IMR-90 (cell line): ENCODE data around the gene RAB37. TPM values are rescaled to one million over a fixed set of nuclear protein-coding genes. Genes with fewer than 3 reads are reported as not detected.

Experiments
- ATAC-seq: fragments of 200-7000 bp; cut with Tn5 transposase; 2 replicates; pipeline ENCODE4 v1.9.1; 2020; ENCODE audit warnings: low read depth, mild to moderate bottlenecking, moderate library complexity
- BruUV-seq: library from RNA; stranded (reverse); fragments of 400-500 nt; replicated peaks from 2 replicates; lab custom pipeline; 2021; lab: Mats Ljungman, UMichigan
- CTCF ChIA-PET: fragments of 300-600 bp; formaldehyde crosslinking; extraction: SDS; loops from one replicate; lab custom pipeline; 2021; ENCODE audit warnings: antibody characterized with exemption; lab: Yijun Ruan, JAX
- POLR2A ChIA-PET: fragments of 300-600 bp; sonication (Branson Sonifier 250); formaldehyde crosslinking; loops from one replicate; lab custom pipeline; 2022; ENCODE audit warnings: antibody characterized with exemption; ENCODE audit not compliant: unreplicated experiment; lab: Charles Lee
- DNase-seq: peaks from one replicate; pipeline ENCODE4 v3.0.0; 2013
- H2AFZ ChIP-seq: replicated peaks from 2 replicates; pipeline ENCODE3; 2013; ENCODE audit warnings: low read length, mild to moderate bottlenecking; ENCODE audit not compliant: poor library complexity
- H2AK5ac ChIP-seq: 2 replicates; pipeline ENCODE4 v1.6.1; 2013; ENCODE audit warnings: low read depth, low read length, inconsistent platforms
- H2AK9ac ChIP-seq: replicated peaks from 2 replicates; pipeline ENCODE3; 2013; ENCODE audit warnings: mild to moderate bottlenecking, low read depth, low read length, moderate library complexity; ENCODE audit not compliant: poor library complexity
- H2BK120ac ChIP-seq: 2 replicates; pipeline ENCODE4 v1.6.1; 2013; ENCODE audit warnings: low read depth, low read length, inconsistent platforms
- H2BK15ac ChIP-seq: 3 replicates; pipeline ENCODE4 v1.6.1; 2013; ENCODE audit warnings: low read depth, low read length, inconsistent platforms
- H2BK20ac ChIP-seq: 2 replicates; pipeline ENCODE4 v1.6.1; 2013; ENCODE audit warnings: low read depth, mild to moderate bottlenecking, inconsistent platforms, low read length, moderate library complexity
- H2BK5ac ChIP-seq: 2 replicates; pipeline ENCODE4 v1.6.1; 2013; ENCODE audit warnings: mild to moderate bottlenecking, low read depth, low read length, inconsistent platforms; ENCODE audit not compliant: poor library complexity, severe bottlenecking
- H3K14ac ChIP-seq: replicated peaks from 2 replicates; pipeline ENCODE4 v1.6.1; 2013; ENCODE audit warnings: low read depth, low read length, inconsistent platforms
- H3K18ac ChIP-seq: 2 replicates; pipeline ENCODE4 v1.6.1; 2013; ENCODE audit warnings: low read depth, low read length, control low read depth
- H3K23ac ChIP-seq: 2 replicates; pipeline ENCODE4 v1.6.1; 2013; ENCODE audit warnings: low read depth, low read length, inconsistent platforms
- H3K27ac ChIP-seq: 2 replicates; pipeline ENCODE4 v1.5.1; 2013; ENCODE audit warnings: mild to moderate bottlenecking, control low read depth, low read length; ENCODE audit not compliant: insufficient read depth
- H3K27me3 ChIP-seq: 2 replicates; pipeline ENCODE4 v1.6.1; 2013; ENCODE audit warnings: low read length; ENCODE audit not compliant: control insufficient read depth, insufficient read depth
- H3K36me3 ChIP-seq: 2 replicates; pipeline ENCODE4 v1.6.1; 2013; ENCODE audit warnings: low read length, mixed read lengths; ENCODE audit not compliant: control insufficient read depth, insufficient read depth
- H3K4ac ChIP-seq: 2 replicates; pipeline ENCODE4 v1.6.1; 2013; ENCODE audit warnings: low read depth, low read length, inconsistent platforms
- H3K4me1 ChIP-seq: 2 replicates; pipeline ENCODE4 v1.6.1; 2013; ENCODE audit warnings: low read length, mixed read lengths; ENCODE audit not compliant: control insufficient read depth, insufficient read depth
- H3K4me2 ChIP-seq: 2 replicates; pipeline ENCODE4 v1.6.1; 2013; ENCODE audit warnings: low read depth, mild to moderate bottlenecking, control low read depth, low read length, moderate library complexity
- H3K4me3 ChIP-seq: 2 replicates; pipeline ENCODE4 v1.5.1; 2013; ENCODE audit warnings: low read depth, mild to moderate bottlenecking, control low read depth, low read length, moderate library complexity; ENCODE audit not compliant: insufficient read depth
- H3K56ac ChIP-seq: 2 replicates; pipeline ENCODE4 v1.6.1; 2013; ENCODE audit warnings: low read length, inconsistent platforms; ENCODE audit not compliant: insufficient read depth; ENCODE audit errors: extremely low read depth
- H3K79me1 ChIP-seq, 2 experiments: 2 replicates each; pipeline ENCODE4 v1.6.1; 2013; ENCODE audit warnings: low read length in 2 of 2, inconsistent platforms in 1 of 2, low read depth in 1 of 2
- H3K9ac ChIP-seq: 2 replicates; pipeline ENCODE4 v1.6.1; 2013; ENCODE audit warnings: low read depth, low read length, control low read depth
- H3K9me1 ChIP-seq: 2 replicates; pipeline ENCODE4 v1.6.1; 2013; ENCODE audit warnings: low read length, inconsistent platforms; ENCODE audit not compliant: insufficient read depth
- H3K9me3 ChIP-seq: 2 replicates; pipeline ENCODE4 v1.6.1; 2013; ENCODE audit warnings: low read length; ENCODE audit not compliant: control insufficient read depth, insufficient read depth
- H4K20me1 ChIP-seq: 2 replicates; pipeline ENCODE4 v1.6.1; 2013; ENCODE audit warnings: low read length, inconsistent platforms; ENCODE audit not compliant: insufficient read depth
- H4K5ac ChIP-seq: 2 replicates; pipeline ENCODE4 v1.6.1; 2013; ENCODE audit warnings: mild to moderate bottlenecking, low read depth, low read length, control low read depth
- H4K8ac ChIP-seq, 2 experiments: 2 replicates each; pipeline ENCODE4 v1.6.1; 2013; ENCODE audit warnings: low read depth in 2 of 2, low read length in 2 of 2, control low read depth in 1 of 2, inconsistent platforms in 1 of 2
- H4K91ac ChIP-seq: 2 replicates; pipeline ENCODE4 v1.6.1; 2013; ENCODE audit warnings: low read depth, low read length, inconsistent platforms; ENCODE audit not compliant: insufficient read depth
- CHD1 ChIP-seq: IDR thresholded peaks from 2 replicates; pipeline ENCODE4 v1.6.1; 2012; ENCODE audit warnings: low read depth, low read length, improper control_type of control experiment
- FOS ChIP-seq: fragments of 150-350 bp; IDR thresholded peaks from 2 replicates; pipeline ENCODE4 v1.6.1; 2016; ENCODE audit warnings: low read depth, low read length
- MAFK ChIP-seq: IDR thresholded peaks from 2 replicates; pipeline ENCODE4 v1.6.1; 2012; ENCODE audit warnings: low read depth, low read length, improper control_type of control experiment
- MAZ ChIP-seq: IDR thresholded peaks from 2 replicates; pipeline ENCODE4 v1.6.1; 2012; ENCODE audit warnings: low read depth, mild to moderate bottlenecking, low read length, improper control_type of control experiment, moderate library complexity, borderline replicate concordance
- MXI1 ChIP-seq: IDR thresholded peaks from 2 replicates; pipeline ENCODE4 v1.6.1; 2012; ENCODE audit warnings: low read depth, mild to moderate bottlenecking, low read length, moderate library complexity, borderline replicate concordance
- NFE2L2 ChIP-seq: fragments of 150-350 bp; IDR thresholded peaks from 2 replicates; pipeline ENCODE4 v1.6.1; 2016; ENCODE audit warnings: low read depth, mild to moderate bottlenecking, low read length
- POLR2A ChIP-seq: IDR thresholded peaks from 2 replicates; pipeline ENCODE4 v1.6.1; 2012; ENCODE audit warnings: mild to moderate bottlenecking, low read depth, low read length
- RAD21 ChIP-seq: IDR thresholded peaks from 2 replicates; pipeline ENCODE4 v1.6.1; 2012; ENCODE audit warnings: low read length, improper control_type of control experiment
- RCOR1 ChIP-seq: IDR thresholded peaks from 2 replicates; pipeline ENCODE4 v1.6.1; 2012; ENCODE audit warnings: mild to moderate bottlenecking, low read length, improper control_type of control experiment; ENCODE audit not compliant: insufficient replicate concordance
- RFX5 ChIP-seq: IDR thresholded peaks from 2 replicates; pipeline ENCODE4 v1.8.0; 2012; ENCODE audit warnings: low read depth, mild to moderate bottlenecking, low read length, moderate library complexity
- SMC3 ChIP-seq: fragments of 150-350 bp; IDR thresholded peaks from 2 replicates; pipeline ENCODE4 v1.6.1; 2016; ENCODE audit warnings: low read depth, mild to moderate bottlenecking, antibody characterized with exemption, low read length, moderate library complexity
- WGBS, 2 experiments: methylation state at CpG; one replicate each; pipeline versions ENCODE4 v1.1.5 to v1.1.7; 2013; ENCODE audit warnings: missing lambda C conversion rate in 2 of 2; ENCODE audit not compliant: insufficient read length in 1 of 2; ENCODE audit errors: extremely low coverage in 2 of 2; 5-methylcytosine and 5-hydroxymethylcytosine counted together
- dilution Hi-C: fragments of 300-500 bp; cut with HindIII; formaldehyde crosslinking; loops from one replicate; pipeline ENCODE4 v1.14.3; 2018; ENCODE audit warnings: low sequenced_read_pairs; ENCODE audit not compliant: unreplicated experiment
- in situ Hi-C: fragments of 300-500 bp; cut with MboI; formaldehyde crosslinking; loops from 3 replicates; pipeline ENCODE4 v1.14.3; 2019; ENCODE audit warnings: low sequenced_read_pairs, inconsistent platforms, mixed read lengths
- intact Hi-C: fragments of 100-400 bp; cut with micrococcal nuclease; formaldehyde crosslinking; loops from 2 replicates; pipeline ENCODE4 v1.10.0; 2022
- polyA plus RNA-seq, 3 experiments: library from polyadenylated mRNA; depleted of rRNA; stranded (reverse); fragments of >200 nt; gene quantifications; 2 replicates each; pipeline ENCODE4 v1.2.3, GENCODE V29; 2012; ENCODE audit warnings: low replicate concordance in 1 of 3
- total RNA-seq: library from RNA; depleted of rRNA; stranded (reverse); fragments of >200 nt; gene quantifications from 2 replicates; pipeline ENCODE4 v1.2.3, GENCODE V29; 2012
- TF ChIP-seq, protein P1 (sequence below): fragments of 150-350 bp; IDR thresholded peaks from 2 replicates; pipeline ENCODE4 v1.6.1; 2016; ENCODE audit warnings: low read depth, mild to moderate bottlenecking, low read length, moderate library complexity, borderline replicate concordance
- TF ChIP-seq, protein P2 (sequence below): conservative IDR thresholded peaks from 2 replicates; pipeline ENCODE4 v1.5.1; 2012; ENCODE audit warnings: mild to moderate bottlenecking, low read depth, low read length, improper control_type of control experiment
- TF ChIP-seq, protein P3 (sequence below): fragments of 150-350 bp; IDR thresholded peaks from 2 replicates; pipeline ENCODE4 v1.6.1; 2017; ENCODE audit warnings: mild to moderate bottlenecking, antibody characterized with exemption, low read length, low read depth

RAB37 gene
- total and polyA plus RNA-seq, 2 of the 4 experiments (the other 2 are of a cell fraction): 0.19 TPM; not detected in 1

DNA sequence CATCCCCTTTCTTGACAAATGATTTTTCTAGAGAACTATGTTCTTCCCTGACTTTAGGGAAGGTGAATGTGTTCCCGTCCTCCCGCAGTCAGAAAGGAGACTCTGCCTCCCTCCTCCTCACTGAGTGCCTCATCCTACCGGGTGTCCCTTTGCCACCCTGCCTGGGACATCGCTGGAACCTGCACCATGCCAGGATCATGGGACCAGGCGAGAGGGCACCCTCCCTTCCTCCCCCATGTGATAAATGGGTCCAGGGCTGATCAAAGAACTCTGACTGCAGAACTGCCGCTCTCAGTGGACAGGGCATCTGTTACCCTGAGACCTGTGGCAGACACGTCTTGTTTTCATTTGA, 31.7 kb downstream of the RAB37 start:
- H3K9me1 ChIP-seq: peaks cover 9% of the 10 kb centered on the region; the same call in 1 of the 2 replicates
- no peak overlapping the region for H4K91ac ChIP-seq
- dilution Hi-C loops: no loop called here
- ATAC-seq: no peak
- in situ Hi-C loops: no loop called here
- peak overlapping the region; percentile 10; the same call in 1 of the 2 replicates for H4K5ac ChIP-seq
- H3K36me3 ChIP-seq: peaks cover 33% of the 10 kb centered on the region
- no peak overlapping the region for H3K9ac ChIP-seq
- BruUV-seq: no TSS peak
- H3K9me3 ChIP-seq: no peaks in the 10 kb centered on the region
- intact Hi-C loops: no loop called here
- no peak overlapping the region for H3K18ac ChIP-seq
- H3K56ac ChIP-seq: no peak overlapping the region
- no peak overlapping the region for H4K8ac ChIP-seq
- peak overlapping the region; percentile 9 for H2BK5ac ChIP-seq
- no peak overlapping the region for H3K27ac ChIP-seq
- H2AFZ ChIP-seq: no peak overlapping the region
- no peak overlapping the region for H2BK120ac ChIP-seq
- no peak overlapping the region for H2AK5ac ChIP-seq
- H3K79me1 ChIP-seq: peaks cover 13 to 14% of the 10 kb centered on the region in 2 experiments; a peak in 3 of 4 replicates
- H2BK15ac ChIP-seq: no peak overlapping the region
- H3K4me3 ChIP-seq: no peak overlapping the region
- no peaks in the 10 kb centered on the region for H3K27me3 ChIP-seq
- no peak for DNase-seq
- H3K23ac ChIP-seq: no peak overlapping the region
- H3K14ac ChIP-seq: no peak overlapping the region
- no peak for TF ChIP-seq CHD1
- TF ChIP-seq FOS: no peak
- no peak for TF ChIP-seq MXI1
- TF ChIP-seq RFX5: no peak
- no peak for TF ChIP-seq POLR2A
- TF ChIP-seq, protein P1, sequence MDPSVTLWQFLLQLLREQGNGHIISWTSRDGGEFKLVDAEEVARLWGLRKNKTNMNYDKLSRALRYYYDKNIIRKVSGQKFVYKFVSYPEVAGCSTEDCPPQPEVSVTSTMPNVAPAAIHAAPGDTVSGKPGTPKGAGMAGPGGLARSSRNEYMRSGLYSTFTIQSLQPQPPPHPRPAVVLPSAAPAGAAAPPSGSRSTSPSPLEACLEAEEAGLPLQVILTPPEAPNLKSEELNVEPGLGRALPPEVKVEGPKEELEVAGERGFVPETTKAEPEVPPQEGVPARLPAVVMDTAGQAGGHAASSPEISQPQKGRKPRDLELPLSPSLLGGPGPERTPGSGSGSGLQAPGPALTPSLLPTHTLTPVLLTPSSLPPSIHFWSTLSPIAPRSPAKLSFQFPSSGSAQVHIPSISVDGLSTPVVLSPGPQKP: no peak
- TF ChIP-seq MAZ: no peak
- TF ChIP-seq RCOR1: no peak
- TF ChIP-seq RAD21: no peak
- TF ChIP-seq NFE2L2: no peak
- TF ChIP-seq, protein P2, sequence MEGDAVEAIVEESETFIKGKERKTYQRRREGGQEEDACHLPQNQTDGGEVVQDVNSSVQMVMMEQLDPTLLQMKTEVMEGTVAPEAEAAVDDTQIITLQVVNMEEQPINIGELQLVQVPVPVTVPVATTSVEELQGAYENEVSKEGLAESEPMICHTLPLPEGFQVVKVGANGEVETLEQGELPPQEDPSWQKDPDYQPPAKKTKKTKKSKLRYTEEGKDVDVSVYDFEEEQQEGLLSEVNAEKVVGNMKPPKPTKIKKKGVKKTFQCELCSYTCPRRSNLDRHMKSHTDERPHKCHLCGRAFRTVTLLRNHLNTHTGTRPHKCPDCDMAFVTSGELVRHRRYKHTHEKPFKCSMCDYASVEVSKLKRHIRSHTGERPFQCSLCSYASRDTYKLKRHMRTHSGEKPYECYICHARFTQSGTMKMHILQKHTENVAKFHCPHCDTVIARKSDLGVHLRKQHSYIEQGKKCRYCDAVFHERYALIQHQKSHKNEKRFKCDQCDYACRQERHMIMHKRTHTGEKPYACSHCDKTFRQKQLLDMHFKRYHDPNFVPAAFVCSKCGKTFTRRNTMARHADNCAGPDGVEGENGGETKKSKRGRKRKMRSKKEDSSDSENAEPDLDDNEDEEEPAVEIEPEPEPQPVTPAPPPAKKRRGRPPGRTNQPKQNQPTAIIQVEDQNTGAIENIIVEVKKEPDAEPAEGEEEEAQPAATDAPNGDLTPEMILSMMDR: no peak
- TF ChIP-seq MAFK: no peak
- TF ChIP-seq SMC3: no peak
- TF ChIP-seq, protein P3, sequence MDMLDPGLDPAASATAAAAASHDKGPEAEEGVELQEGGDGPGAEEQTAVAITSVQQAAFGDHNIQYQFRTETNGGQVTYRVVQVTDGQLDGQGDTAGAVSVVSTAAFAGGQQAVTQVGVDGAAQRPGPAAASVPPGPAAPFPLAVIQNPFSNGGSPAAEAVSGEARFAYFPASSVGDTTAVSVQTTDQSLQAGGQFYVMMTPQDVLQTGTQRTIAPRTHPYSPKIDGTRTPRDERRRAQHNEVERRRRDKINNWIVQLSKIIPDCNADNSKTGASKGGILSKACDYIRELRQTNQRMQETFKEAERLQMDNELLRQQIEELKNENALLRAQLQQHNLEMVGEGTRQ: no peak
- H4K20me1 ChIP-seq: peaks cover 5% of the 10 kb centered on the region
- no CpG with 5 or more reads among the region's 7 CpGs for WGBS, 2 experiments
- ChIA-PET CTCF (no interaction called here), POLR2A (no interaction called here)
- peaks cover 12% of the 10 kb centered on the region for H3K4me1 ChIP-seq
- no peak overlapping the region for H3K4ac ChIP-seq
- no peak overlapping the region for H2BK20ac ChIP-seq
- H2AK9ac ChIP-seq: peak overlapping the region; percentile 44
- H3K4me2 ChIP-seq: no peak overlapping the region
